GM18861 (cell line): ENCODE data around the gene TRIM71.
"Not testable (repeated sequence)": the region's sequence is repeated elsewhere in the genome, so short reads cannot be mapped to it uniquely, and the experiment has no call there.

Experiments used
- ATAC-seq: cut with Tn5 transposase; IDR thresholded peaks from one replicate; pipeline ENCODE4 v1.9.1; 2021; ENCODE audit not compliant: unreplicated experiment

Gene TRIM71

GRCh38 chr3:32819551-32820348 lies 2.0 kb downstream of the TRIM71 start:
- ATAC-seq = no peak

- ATAC-seq = no peak
These were observed 2.6 kb downstream of the TRIM71 start for GRCh38 chr3:32820430-32820829.

- no peak for ATAC-seq
These were observed 3.3 kb downstream of the TRIM71 start for GRCh38 chr3:32820971-32821685.

- no peak for ATAC-seq
These were observed 4.0 kb downstream of the TRIM71 start for GRCh38 chr3:32821686-32822296.

- no peak for ATAC-seq
These were observed 5.1 kb downstream of the TRIM71 start for GRCh38 chr3:32822609-32823498.

GRCh38 chr3:32823641-32824184 lies 5.9 kb downstream of the TRIM71 start:
- ATAC-seq = not testable (repeated sequence)

- no peak for ATAC-seq
These were observed 8.0 kb downstream of the TRIM71 start for GRCh38 chr3:32825601-32826375.

GRCh38 chr3:32831062-32831461 lies 13.3 kb downstream of the TRIM71 start:
- ATAC-seq = no peak

GRCh38 chr3:32831791-32832190 lies 14.0 kb downstream of the TRIM71 start:
- no peak for ATAC-seq

- ATAC-seq = no peak
These were observed 14.4 kb downstream of the TRIM71 start for GRCh38 chr3:32832193-32832592.

- no peak for ATAC-seq
These were observed 17.2 kb downstream of the TRIM71 start for GRCh38 chr3:32835049-32835371.

- ATAC-seq = no peak
These were observed 18.2 kb downstream of the TRIM71 start for GRCh38 chr3:32835961-32836360.

GRCh38 chr3:32836601-32837000 lies 18.8 kb downstream of the TRIM71 start:
- no peak for ATAC-seq

GRCh38 chr3:32837366-32837765 lies 19.6 kb downstream of the TRIM71 start:
- no peak for ATAC-seq

- ATAC-seq = no peak
These were observed 20.0 kb downstream of the TRIM71 start for GRCh38 chr3:32837789-32838188.

GRCh38 chr3:32839714-32840085 lies 21.9 kb downstream of the TRIM71 start:
- no peak for ATAC-seq

- no peak for ATAC-seq
These were observed 22.5 kb downstream of the TRIM71 start for GRCh38 chr3:32840086-32840841.

GRCh38 chr3:32841341-32841740 lies 23.5 kb downstream of the TRIM71 start:
- ATAC-seq = no peak

GRCh38 chr3:32841867-32842470 lies 24.2 kb downstream of the TRIM71 start:
- ATAC-seq = no peak
